Natural killer cell (primary cell): Measurements from ENCODE around the gene REEP1. TPM values are rescaled to one million over a fixed set of nuclear protein-coding genes. Genes with fewer than 3 reads are reported as not detected.

Source experiments
- ATAC-seq, 3 donors: fragments of 150-1000 bp in 2 of 3; fragments of 200-7000 bp in 1 of 3; cut with Tn5 transposase; 1 replicate in 1 of 3; 2 replicates in 2 of 3; pipeline ENCODE4 v1.10.0; 2021; ENCODE audit warnings: mild to moderate bottlenecking in 2 of 3, moderate library complexity in 2 of 3
- DNase-seq, 2 donors: peaks; one replicate each; pipeline versions ENCODE4 v3.0.0 to v3.0.0-alpha.2; 2013 to 2021; ENCODE audit warnings: mixed read lengths in 1 of 2
- H3K27ac ChIP-seq: one replicate; pipeline ENCODE4 v1.5.1; 2013; ENCODE audit warnings: mild to moderate bottlenecking, low read length
- H3K27me3 ChIP-seq: one replicate; pipeline ENCODE4 v1.6.1; 2013; ENCODE audit warnings: low read length; ENCODE audit not compliant: control insufficient read depth, insufficient read depth
- H3K36me3 ChIP-seq: one replicate; pipeline ENCODE4 v1.6.1; 2013; ENCODE audit warnings: low read length; ENCODE audit not compliant: control insufficient read depth, insufficient read depth
- H3K4me1 ChIP-seq: one replicate; pipeline ENCODE4 v1.6.1; 2013; ENCODE audit warnings: low read length; ENCODE audit not compliant: control insufficient read depth, insufficient read depth
- H3K4me3 ChIP-seq: one replicate; pipeline ENCODE4 v1.5.1; 2013; ENCODE audit warnings: low read length
- H3K9me3 ChIP-seq: one replicate; pipeline ENCODE4 v1.6.1; 2013; ENCODE audit warnings: low read length; ENCODE audit not compliant: control insufficient read depth, insufficient read depth
- H3K27ac Mint-ChIP-seq, 2 donors: one replicate each; pipeline ENCODE4 v1.8.0; 2022; ENCODE audit warnings: mild to moderate bottlenecking in 2 of 2, mixed read lengths in 2 of 2, moderate library complexity in 1 of 2
- H3K27me3 Mint-ChIP-seq, 2 donors: one replicate each; pipeline ENCODE4 v1.8.0; 2022; ENCODE audit warnings: low read depth in 2 of 2, mixed read lengths in 2 of 2
- H3K36me3 Mint-ChIP-seq: one replicate; pipeline ENCODE4 v1.8.0; 2022; ENCODE audit warnings: mixed read lengths
- H3K4me1 Mint-ChIP-seq, 2 donors: one replicate each; pipeline ENCODE4 v1.8.0; 2022; ENCODE audit warnings: mixed read lengths in 2 of 2
- H3K4me3 Mint-ChIP-seq: one replicate; pipeline ENCODE4 v1.8.0; 2022; ENCODE audit warnings: mild to moderate bottlenecking, moderate library complexity, mixed read lengths
- H3K9me3 Mint-ChIP-seq, 2 donors: one replicate each; pipeline ENCODE4 v1.8.0; 2022; ENCODE audit warnings: mixed read lengths in 2 of 2
- WGBS: methylation state at CpG from one replicate; pipeline ENCODE4 v1.1.7; 2013; ENCODE audit warnings: missing lambda C conversion rate; ENCODE audit not compliant: insufficient coverage; 5-methylcytosine and 5-hydroxymethylcytosine counted together
- intact Hi-C: fragments of 100-400 bp; cut with micrococcal nuclease; formaldehyde crosslinking; loops from one replicate; pipeline ENCODE4 v1.14.2; 2022
- total RNA-seq, 4 donors: library from RNA; stranded (reverse); fragments of 120-200 nt in 1 of 4; gene quantifications; one replicate each; pipeline versions ENCODE4 v1.2.3 to v1.2.4, GENCODE V29; 2013 to 2022
- TF ChIP-seq, protein P1 (sequence below): fragments of 200-600 bp; IDR thresholded peaks from one replicate; pipeline ENCODE4 v1.8.0; 2022; ENCODE audit warnings: antibody characterized with exemption

The REEP1 gene
- total RNA-seq, 3 donors from 2014 or later (not counting 1 experiment from before 2014, with no cell fraction given): 0.10 TPM; not detected in 2

GRCh38 chr2:86174445-86174844 lies 163.0 kb downstream of the REEP1 start:
- TF ChIP-seq, protein P1, sequence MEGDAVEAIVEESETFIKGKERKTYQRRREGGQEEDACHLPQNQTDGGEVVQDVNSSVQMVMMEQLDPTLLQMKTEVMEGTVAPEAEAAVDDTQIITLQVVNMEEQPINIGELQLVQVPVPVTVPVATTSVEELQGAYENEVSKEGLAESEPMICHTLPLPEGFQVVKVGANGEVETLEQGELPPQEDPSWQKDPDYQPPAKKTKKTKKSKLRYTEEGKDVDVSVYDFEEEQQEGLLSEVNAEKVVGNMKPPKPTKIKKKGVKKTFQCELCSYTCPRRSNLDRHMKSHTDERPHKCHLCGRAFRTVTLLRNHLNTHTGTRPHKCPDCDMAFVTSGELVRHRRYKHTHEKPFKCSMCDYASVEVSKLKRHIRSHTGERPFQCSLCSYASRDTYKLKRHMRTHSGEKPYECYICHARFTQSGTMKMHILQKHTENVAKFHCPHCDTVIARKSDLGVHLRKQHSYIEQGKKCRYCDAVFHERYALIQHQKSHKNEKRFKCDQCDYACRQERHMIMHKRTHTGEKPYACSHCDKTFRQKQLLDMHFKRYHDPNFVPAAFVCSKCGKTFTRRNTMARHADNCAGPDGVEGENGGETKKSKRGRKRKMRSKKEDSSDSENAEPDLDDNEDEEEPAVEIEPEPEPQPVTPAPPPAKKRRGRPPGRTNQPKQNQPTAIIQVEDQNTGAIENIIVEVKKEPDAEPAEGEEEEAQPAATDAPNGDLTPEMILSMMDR: no peak
- H3K4me3 Mint-ChIP-seq: no peak overlapping the region
- Histone ChIP-seq H3K4me3 (no peak overlapping the region), H3K36me3 (peaks cover 65% of the 10 kb centered on the region), H3K9me3 (no peaks in the 10 kb centered on the region), H3K4me1 (no peaks in the 10 kb centered on the region), H3K27me3 (no peaks in the 10 kb centered on the region), H3K27ac (no peak overlapping the region)
- H3K27me3 Mint-ChIP-seq: no peaks in the 10 kb centered on the region
- H3K27ac Mint-ChIP-seq: peak overlapping the region in 1 of 2 donors; percentile 66
- DNase-seq (no peak), ATAC-seq (no peak)
- no peaks in the 10 kb centered on the region for H3K36me3 Mint-ChIP-seq
- intact Hi-C loops: no loop called here
- 76% methylated on average over 2 of the region's 2 CpGs for WGBS
- peaks cover 17 to 22% of the 10 kb centered on the region in 2 donors for H3K4me1 Mint-ChIP-seq
- H3K9me3 Mint-ChIP-seq: no peaks in the 10 kb centered on the region

DNA sequence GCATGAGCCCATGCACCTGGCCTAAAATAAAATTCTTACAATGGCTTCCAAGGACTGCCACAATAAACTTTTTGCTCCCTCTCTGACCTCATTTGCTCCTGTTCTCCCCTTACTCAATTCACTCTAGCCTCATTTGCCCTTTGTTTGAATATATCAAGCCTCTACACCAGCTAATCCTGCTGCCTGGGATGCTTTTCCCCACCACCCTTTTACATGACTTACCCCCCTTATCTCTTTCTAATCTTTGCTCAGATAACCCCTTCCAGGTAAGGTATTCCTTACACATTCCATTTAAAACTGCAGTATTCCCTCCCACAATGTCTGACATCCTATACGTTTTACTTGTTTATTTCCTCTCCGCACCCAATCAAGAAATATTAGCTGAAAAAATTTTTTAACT lies 164.8 kb downstream of the REEP1 start:
- no peak for ATAC-seq
- H3K27ac Mint-ChIP-seq: no peak overlapping the region

DNA sequence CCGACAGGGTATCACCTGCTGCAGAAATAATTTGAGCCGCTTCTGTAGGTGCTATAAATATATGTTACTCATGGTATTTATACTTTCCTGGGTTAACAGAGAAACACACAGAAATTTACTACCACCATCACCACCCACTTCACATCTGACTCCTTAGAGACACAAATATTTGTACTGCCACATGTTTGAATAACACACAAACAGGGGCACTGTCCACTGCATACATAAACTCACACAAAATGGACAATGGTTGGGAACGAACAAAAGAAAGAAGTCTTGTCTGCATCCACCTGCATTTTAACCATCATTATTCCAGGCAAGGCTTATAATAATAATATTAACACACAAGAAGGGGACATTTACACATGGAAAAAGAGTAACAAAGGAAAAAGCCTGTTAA lies 166.1 kb downstream of the REEP1 start:
- peaks cover 15 to 20% of the 10 kb centered on the region in 2 donors for H3K4me1 Mint-ChIP-seq
- TF ChIP-seq, protein P1: no peak
- H3K27me3 Mint-ChIP-seq: no peaks in the 10 kb centered on the region
- no peak overlapping the region for H3K27ac ChIP-seq
- peaks cover 8% of the 10 kb centered on the region for H3K36me3 Mint-ChIP-seq
- peaks cover 59% of the 10 kb centered on the region for H3K36me3 ChIP-seq
- DNase-seq (no peak), ATAC-seq (no peak)
- no peaks in the 10 kb centered on the region for H3K9me3 ChIP-seq
- no peak overlapping the region for H3K27ac Mint-ChIP-seq
- no peaks in the 10 kb centered on the region for H3K27me3 ChIP-seq
- 93% methylated on average over 2 of the region's 3 CpGs for WGBS
- intact Hi-C loops: no loop called here
- H3K4me3 ChIP-seq: no peak overlapping the region
- H3K9me3 Mint-ChIP-seq: no peaks in the 10 kb centered on the region
- no peaks in the 10 kb centered on the region for H3K4me1 ChIP-seq
- no peak overlapping the region for H3K4me3 Mint-ChIP-seq

More for the DNA sequence above, 164.8 kb downstream of the REEP1 start:
- WGBS: 100% methylated on average over 1 of the region's 2 CpGs
- no peaks in the 10 kb centered on the region for H3K27me3 ChIP-seq
- Mint-ChIP-seq H3K4me3 (no peak overlapping the region), H3K4me1 (peaks cover 17 to 22% of the 10 kb centered on the region in 2 donors), H3K36me3 (peaks cover 8% of the 10 kb centered on the region), H3K9me3 (no peaks in the 10 kb centered on the region), H3K27me3 (no peaks in the 10 kb centered on the region)
- H3K27ac ChIP-seq: no peak overlapping the region
- no peak for DNase-seq
- TF ChIP-seq, protein P1: no peak
- no peak overlapping the region for H3K4me3 ChIP-seq
- no peaks in the 10 kb centered on the region for H3K4me1 ChIP-seq
- no peaks in the 10 kb centered on the region for H3K9me3 ChIP-seq
- H3K36me3 ChIP-seq: peaks cover 67% of the 10 kb centered on the region
- intact Hi-C loops: no loop called here

DNA sequence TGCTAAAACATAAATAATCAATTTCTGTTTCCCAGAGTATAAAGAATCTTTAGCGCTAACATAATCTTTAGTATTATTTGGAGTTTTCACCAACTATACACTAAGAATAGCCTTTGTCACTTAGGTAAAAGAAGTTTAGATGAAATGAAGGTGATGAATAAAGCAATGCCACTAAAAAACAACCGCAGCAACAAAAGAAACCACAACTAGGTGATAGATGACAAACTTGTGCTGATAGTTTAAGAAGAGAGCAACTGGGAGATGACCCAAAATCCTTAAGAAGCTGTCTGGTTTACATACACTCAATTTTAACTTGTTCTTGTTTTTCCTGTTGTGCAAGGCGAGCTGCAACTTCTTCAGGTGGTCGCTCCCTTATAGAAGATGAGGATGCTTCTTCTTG lies 167.0 kb downstream of the REEP1 start:
- peaks cover 60% of the 10 kb centered on the region for H3K36me3 ChIP-seq
- DNase-seq: peak in 1 of 2 donors; percentile 12
- intact Hi-C loops: no loop called here
- Mint-ChIP-seq H3K27ac (no peak overlapping the region), H3K27me3 (no peaks in the 10 kb centered on the region), H3K4me1 (peaks cover 7 to 11% of the 10 kb centered on the region in 2 donors), H3K4me3 (no peak overlapping the region), H3K9me3 (no peaks in the 10 kb centered on the region), H3K36me3 (peaks cover 8% of the 10 kb centered on the region)
- H3K4me3 ChIP-seq: no peak overlapping the region
- H3K27ac ChIP-seq: no peak overlapping the region
- H3K4me1 ChIP-seq: no peaks in the 10 kb centered on the region
- no peak for ATAC-seq
- no peaks in the 10 kb centered on the region for H3K27me3 ChIP-seq
- WGBS: 86% methylated on average over 2 of the region's 4 CpGs
- TF ChIP-seq, protein P1: no peak
- H3K9me3 ChIP-seq: no peaks in the 10 kb centered on the region
